HG02678 (cell line): ENCODE measurements around the gene PNKP.
"Not testable (repeated sequence)": the region's sequence is repeated elsewhere in the genome, so short reads cannot be mapped to it uniquely, and the experiment has no call there.

Source experiments
- ATAC-seq: cut with Tn5 transposase; IDR thresholded peaks from one replicate; pipeline ENCODE4 v1.9.1; 2021; ENCODE audit warnings: mild to moderate bottlenecking, moderate library complexity; ENCODE audit not compliant: unreplicated experiment

Gene PNKP

GRCh38 chr19:49824662-49825061, 42.7 kb downstream of the PNKP start:
- ATAC-seq = no peak

- no peak for ATAC-seq
Observed at GRCh38 chr19:49823472-49823871, 43.9 kb downstream of the PNKP start.

- no peak for ATAC-seq
Observed at GRCh38 chr19:49820125-49820524, 47.3 kb downstream of the PNKP start.

- ATAC-seq = not testable (repeated sequence)
Observed at GRCh38 chr19:49819452-49820115, 47.8 kb downstream of the PNKP start.

- ATAC-seq = no peak
Observed at GRCh38 chr19:49818649-49819370, 48.6 kb downstream of the PNKP start.

- ATAC-seq = peak; percentile 70
Observed at GRCh38 chr19:49817964-49818648, 49.3 kb downstream of the PNKP start, which contains the start of gene MED25. TSS of gene MED25 (plus strand) at chr19:49818289. CDS start at chr19:49818342, 53 bp downstream.

GRCh38 chr19:49816590-49816989, 50.8 kb downstream of the PNKP start:
- no peak for ATAC-seq

GRCh38 chr19:49814010-49814409, 53.4 kb downstream of the PNKP start:
- no peak for ATAC-seq

GRCh38 chr19:49812997-49813861, 54.1 kb downstream of the PNKP start, which contains the start of gene FUZ:
TSS of gene FUZ (minus strand) at chr19:49813292. CDS start at chr19:49813106, 186 bp downstream.
- peak; percentile 56 for ATAC-seq

GRCh38 chr19:49812452-49812996, 54.9 kb downstream of the PNKP start:
- ATAC-seq = no peak

GRCh38 chr19:49811328-49811727, 56.0 kb downstream of the PNKP start:
- no peak for ATAC-seq
